ENCODE measurements around the gene INO80D. TPM values are rescaled to one million over a fixed set of nuclear protein-coding genes. Genes with fewer than 3 reads are reported as not detected.

The INO80D gene
- total and polyA plus RNA-seq, 2 of the 8 experiments (the other 6 are each of a cell fraction or from before 2014, with no cell fraction given): 6.2 to 37.4 TPM

DNA sequence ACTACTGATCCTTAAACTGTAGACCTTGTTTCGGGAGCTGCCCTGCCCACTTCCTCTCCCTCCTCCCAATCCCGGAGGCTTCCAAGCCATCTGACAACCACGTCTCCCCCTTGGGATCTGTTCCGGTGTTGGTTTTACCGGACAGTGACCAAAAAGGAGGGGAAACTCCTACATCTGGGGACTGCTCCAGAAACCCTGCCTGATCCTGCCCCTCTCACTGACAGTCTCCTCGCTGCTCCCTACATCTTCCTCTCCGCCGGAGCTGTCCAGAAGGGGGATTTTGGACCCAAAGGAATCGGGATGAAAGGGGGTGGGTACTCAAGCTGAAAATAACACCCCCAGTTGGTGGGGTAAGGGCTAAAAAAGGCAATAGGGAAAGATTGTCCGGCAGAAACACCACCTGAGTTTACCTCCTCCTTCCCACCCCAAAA, 1.5 kb downstream of the INO80D start (continued):
- TF ChIP-seq SAP30 (IDR thresholded peaks at IDR 0.05; ENCODE audit: insufficient read depth, insufficient replicate concordance, low read length) (peak; percentile 79), NANOG (IDR thresholded peaks at IDR 0.05; ENCODE audit: insufficient read depth, low read depth, low read length, poor library complexity, severe bottlenecking) (no peak), SIX5 (IDR thresholded peaks at IDR 0.05; ENCODE audit: low read depth, low read length) (no peak), SIN3A (conservative IDR thresholded peaks at IDR 0.05 in 1 of 2, IDR thresholded peaks at IDR 0.05 in 1 of 2; ENCODE audit: low read depth in 1 of 2, low read length in 2 of 2) (peak; percentile 68 to 74; a peak in 2 of 4 replicates), POLR2A (IDR thresholded peaks at IDR 0.05; ENCODE audit: control extremely low read depth in 1 of 2, low read depth in 2 of 2, low read length in 2 of 2) (peak; percentile 68 to 84), HDAC2 (IDR thresholded peaks at IDR 0.05; ENCODE audit: borderline replicate concordance in 1 of 2, low read depth in 2 of 2, low read length in 2 of 2) (peak in 1 of 2 experiments; percentile 1; a peak in 1 of 4 replicates)

Data from H1 (cell line).